LNCaP clone FGC (cell line): ENCODE data around the gene WBP2.

Experiments used
- DNase-seq: peaks from one replicate; pipeline ENCODE4 v3.0.0-alpha.2; 2011; ENCODE audit warnings: low read depth
- H3K4me3 ChIP-seq: 2 replicates; pipeline ENCODE4 v1.5.1; 2011; ENCODE audit warnings: mild to moderate bottlenecking, low read depth, low read length, control low read depth
- TF ChIP-seq, protein P1 (sequence below): IDR thresholded peaks from 2 replicates; pipeline ENCODE4 v1.5.1; 2012; ENCODE audit warnings: mild to moderate bottlenecking; ENCODE audit not compliant: control insufficient read depth, insufficient read depth; ENCODE audit errors: extremely low read depth

WBP2 gene

GRCh38 chr17:75819678-75820077 lies 35.5 kb downstream of the WBP2 start:
- no peak for DNase-seq
- H3K4me3 ChIP-seq = no peak overlapping the region
- TF ChIP-seq, protein P1, sequence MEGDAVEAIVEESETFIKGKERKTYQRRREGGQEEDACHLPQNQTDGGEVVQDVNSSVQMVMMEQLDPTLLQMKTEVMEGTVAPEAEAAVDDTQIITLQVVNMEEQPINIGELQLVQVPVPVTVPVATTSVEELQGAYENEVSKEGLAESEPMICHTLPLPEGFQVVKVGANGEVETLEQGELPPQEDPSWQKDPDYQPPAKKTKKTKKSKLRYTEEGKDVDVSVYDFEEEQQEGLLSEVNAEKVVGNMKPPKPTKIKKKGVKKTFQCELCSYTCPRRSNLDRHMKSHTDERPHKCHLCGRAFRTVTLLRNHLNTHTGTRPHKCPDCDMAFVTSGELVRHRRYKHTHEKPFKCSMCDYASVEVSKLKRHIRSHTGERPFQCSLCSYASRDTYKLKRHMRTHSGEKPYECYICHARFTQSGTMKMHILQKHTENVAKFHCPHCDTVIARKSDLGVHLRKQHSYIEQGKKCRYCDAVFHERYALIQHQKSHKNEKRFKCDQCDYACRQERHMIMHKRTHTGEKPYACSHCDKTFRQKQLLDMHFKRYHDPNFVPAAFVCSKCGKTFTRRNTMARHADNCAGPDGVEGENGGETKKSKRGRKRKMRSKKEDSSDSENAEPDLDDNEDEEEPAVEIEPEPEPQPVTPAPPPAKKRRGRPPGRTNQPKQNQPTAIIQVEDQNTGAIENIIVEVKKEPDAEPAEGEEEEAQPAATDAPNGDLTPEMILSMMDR = no peak

DNA sequence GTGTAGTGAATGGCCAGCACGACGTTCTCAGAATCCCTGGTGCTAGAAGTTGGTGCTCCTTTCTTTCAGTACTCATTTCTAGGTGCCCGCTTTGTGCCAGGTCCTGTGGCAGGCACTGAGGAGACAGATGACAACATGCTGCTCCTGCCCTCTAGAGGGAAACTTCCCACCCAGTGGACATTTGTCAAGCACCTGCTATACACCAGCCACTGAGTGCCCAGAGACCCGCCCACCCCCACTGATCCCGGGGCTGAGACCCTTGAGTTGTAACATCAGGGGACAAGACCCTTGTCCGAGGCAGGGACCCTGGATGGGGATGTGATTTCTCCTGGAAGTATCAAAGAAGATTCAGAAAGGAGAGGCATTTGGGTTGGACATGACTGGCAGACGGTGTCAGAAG lies 36.0 kb downstream of the WBP2 start:
- DNase-seq = no peak
- H3K4me3 ChIP-seq = no peak overlapping the region
- TF ChIP-seq, protein P1 = no peak

GRCh38 chr17:75818326-75818885 lies 36.7 kb downstream of the WBP2 start:
- TF ChIP-seq, protein P1 = no peak
- DNase-seq = no peak
- H3K4me3 ChIP-seq = no peak overlapping the region

DNA sequence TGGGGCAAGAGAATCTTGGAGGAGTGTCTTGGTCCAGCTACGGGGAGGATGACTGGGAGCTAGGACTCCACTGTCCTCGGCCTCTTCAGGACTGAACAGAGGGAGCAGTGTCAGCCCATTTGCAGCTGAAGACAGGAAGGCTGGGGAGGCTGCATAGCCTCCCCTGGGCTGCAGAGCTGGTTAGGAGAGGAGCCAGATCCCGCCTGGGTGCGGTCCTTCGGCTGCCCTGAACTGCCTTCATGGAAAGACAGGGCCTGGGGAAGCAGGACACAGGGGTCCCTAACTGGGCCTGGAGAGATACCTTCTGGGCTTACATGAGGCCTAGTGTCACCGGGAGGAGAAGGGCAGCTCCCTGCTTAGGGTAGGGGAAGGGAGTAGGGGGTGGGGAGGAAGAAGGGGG lies 37.6 kb downstream of the WBP2 start:
- DNase-seq = no peak
- H3K4me3 ChIP-seq = no peak overlapping the region
- TF ChIP-seq, protein P1 = no peak

DNA sequence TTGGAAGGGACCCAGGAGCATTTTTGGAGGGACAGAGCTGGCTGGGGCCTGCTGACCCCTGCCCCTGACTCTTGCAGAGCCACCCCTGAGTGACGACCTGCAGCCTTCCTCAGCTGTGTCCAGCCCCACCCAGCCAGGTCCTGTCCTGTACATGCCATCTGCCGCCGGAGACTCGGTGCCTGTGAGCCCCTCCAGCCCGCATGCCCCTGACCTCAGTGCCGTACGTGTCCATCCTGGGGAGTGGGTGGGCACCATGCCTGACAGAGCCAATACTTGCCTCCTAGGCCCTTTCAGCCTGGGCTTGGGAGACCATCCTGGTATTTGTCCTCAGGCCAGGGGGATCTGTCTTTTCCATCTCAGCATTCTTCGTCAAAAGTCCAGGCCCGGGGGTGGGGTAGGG lies 38.4 kb downstream of the WBP2 start:
- no peak for DNase-seq
- TF ChIP-seq, protein P1 = no peak
- H3K4me3 ChIP-seq = no peak overlapping the region

- H3K4me3 ChIP-seq = no peak overlapping the region
- DNase-seq = no peak
- TF ChIP-seq, protein P1 = no peak
Observed at GRCh38 chr17:75815399-75815798, 39.7 kb downstream of the WBP2 start.

- no peak overlapping the region for H3K4me3 ChIP-seq
- no peak for DNase-seq
- TF ChIP-seq, protein P1 = no peak
Observed at GRCh38 chr17:75814900-75815373, 40.2 kb downstream of the WBP2 start.
